ENCODE data around the gene RNF187.

The RNF187 gene

GRCh38 chr1:228487336-228488124 is at the start of gene RNF187:
Gene RNF187 (plus strand): TSS chr1:228487382.
- no peaks in the 10 kb centered on the region for H3K36me3 ChIP-seq (ENCODE audit: insufficient read depth)

DNA sequence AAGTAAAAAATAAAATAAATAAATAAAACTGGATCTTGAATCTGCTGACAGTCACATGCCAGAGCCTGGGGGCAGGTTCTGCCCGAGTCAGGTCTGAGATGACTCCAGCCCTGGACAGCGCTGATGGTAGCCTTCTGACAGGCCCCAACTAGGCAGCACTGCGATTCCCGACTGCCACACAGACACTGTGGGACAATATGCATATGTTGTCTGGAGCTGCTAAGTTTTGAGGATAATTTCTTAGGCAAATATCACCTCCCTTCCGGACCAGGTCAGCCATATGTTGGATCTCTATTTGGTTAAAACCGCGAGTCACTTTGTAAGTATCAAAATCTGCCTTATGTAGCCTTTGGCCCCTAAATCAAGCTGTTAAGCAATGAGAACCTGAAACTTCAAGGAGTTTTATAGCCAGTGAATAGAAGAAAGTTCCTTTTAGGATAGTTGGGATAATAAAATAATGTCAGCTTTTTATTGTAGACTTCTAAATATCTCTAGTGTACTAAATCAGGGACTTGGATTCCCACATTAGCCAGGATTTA is 49.7 kb upstream of the RNF187 start:
- Histone ChIP-seq H3K4me3 (IDR thresholded peaks at IDR 0.05; ENCODE audit: insufficient read depth, low read depth, low read length) (no peak overlapping the region), H2AFZ (ENCODE audit: low read depth) (no peak overlapping the region), H3K4me2 (no peak overlapping the region), H3K9ac (no peak overlapping the region), H3K36me3 (ENCODE audit: insufficient read depth) (no peaks in the 10 kb centered on the region), H3K4me1 (ENCODE audit: low read depth, poor library complexity, severe bottlenecking) (no peaks in the 10 kb centered on the region), H3K27ac (no peak overlapping the region), H3K27me3 (ENCODE audit: insufficient read depth, low read depth) (no peaks in the 10 kb centered on the region), H4K20me1 (ENCODE audit: insufficient read depth) (no peaks in the 10 kb centered on the region), H3K79me2 (ENCODE audit: insufficient read depth, low read depth) (no peaks in the 10 kb centered on the region)
- TF ChIP-seq, protein P1, sequence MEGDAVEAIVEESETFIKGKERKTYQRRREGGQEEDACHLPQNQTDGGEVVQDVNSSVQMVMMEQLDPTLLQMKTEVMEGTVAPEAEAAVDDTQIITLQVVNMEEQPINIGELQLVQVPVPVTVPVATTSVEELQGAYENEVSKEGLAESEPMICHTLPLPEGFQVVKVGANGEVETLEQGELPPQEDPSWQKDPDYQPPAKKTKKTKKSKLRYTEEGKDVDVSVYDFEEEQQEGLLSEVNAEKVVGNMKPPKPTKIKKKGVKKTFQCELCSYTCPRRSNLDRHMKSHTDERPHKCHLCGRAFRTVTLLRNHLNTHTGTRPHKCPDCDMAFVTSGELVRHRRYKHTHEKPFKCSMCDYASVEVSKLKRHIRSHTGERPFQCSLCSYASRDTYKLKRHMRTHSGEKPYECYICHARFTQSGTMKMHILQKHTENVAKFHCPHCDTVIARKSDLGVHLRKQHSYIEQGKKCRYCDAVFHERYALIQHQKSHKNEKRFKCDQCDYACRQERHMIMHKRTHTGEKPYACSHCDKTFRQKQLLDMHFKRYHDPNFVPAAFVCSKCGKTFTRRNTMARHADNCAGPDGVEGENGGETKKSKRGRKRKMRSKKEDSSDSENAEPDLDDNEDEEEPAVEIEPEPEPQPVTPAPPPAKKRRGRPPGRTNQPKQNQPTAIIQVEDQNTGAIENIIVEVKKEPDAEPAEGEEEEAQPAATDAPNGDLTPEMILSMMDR (conservative IDR thresholded peaks at IDR 0.05; ENCODE audit: low read depth, low read length): no peak

More at GRCh38 chr1:228487336-228488124, at the start of gene RNF187:
- H3K79me2 ChIP-seq (ENCODE audit: insufficient read depth, low read depth): peaks cover 25% of the 10 kb centered on the region; the same call in 1 of the 2 replicates
- H3K27me3 ChIP-seq (ENCODE audit: insufficient read depth, low read depth): no peaks in the 10 kb centered on the region
- peak within 1 kb of the TSS; percentile 90 for H3K27ac ChIP-seq
- H2AFZ ChIP-seq (ENCODE audit: low read depth): peak within 1 kb of the TSS; percentile 60
- H3K4me1 ChIP-seq (ENCODE audit: low read depth, poor library complexity, severe bottlenecking): peaks cover 41% of the 10 kb centered on the region
- peak within 1 kb of the TSS; percentile 100 for H3K4me2 ChIP-seq
- peak within 1 kb of the TSS; percentile 95 for H3K4me3 ChIP-seq (IDR thresholded peaks at IDR 0.05; ENCODE audit: insufficient read depth, low read depth, low read length)
- peak within 1 kb of the TSS; percentile 87 for H3K9ac ChIP-seq
- TF ChIP-seq, protein P1 (conservative IDR thresholded peaks at IDR 0.05; ENCODE audit: low read depth, low read length): no peak
- H4K20me1 ChIP-seq (ENCODE audit: insufficient read depth): no peaks in the 10 kb centered on the region

DNA sequence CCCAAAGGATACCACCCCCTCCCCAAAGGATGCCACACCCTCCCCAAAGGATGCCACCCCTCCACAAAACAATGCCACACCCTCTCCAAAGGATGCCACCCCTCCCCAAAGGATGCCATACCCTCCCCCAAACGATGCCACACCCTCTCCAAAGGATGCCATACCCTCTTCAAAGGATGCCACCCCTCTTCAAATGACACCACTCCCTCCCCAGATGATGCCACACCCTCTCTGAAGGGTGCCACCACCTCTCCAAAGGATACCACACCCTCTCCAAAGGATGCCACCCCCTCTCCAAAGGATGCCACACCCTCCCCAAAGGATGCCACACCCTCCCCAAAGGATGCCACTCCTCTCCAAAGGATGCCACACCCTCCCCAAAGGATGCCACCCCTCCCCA is 48.9 kb upstream of the RNF187 start:
- Histone ChIP-seq H3K27me3 (ENCODE audit: insufficient read depth, low read depth) (no peaks in the 10 kb centered on the region), H3K36me3 (ENCODE audit: insufficient read depth) (no peaks in the 10 kb centered on the region), H3K4me1 (ENCODE audit: low read depth, poor library complexity, severe bottlenecking) (no peaks in the 10 kb centered on the region), H3K4me2 (no peak overlapping the region), H3K27ac (no peak overlapping the region), H3K4me3 (IDR thresholded peaks at IDR 0.05; ENCODE audit: insufficient read depth, low read depth, low read length) (no peak overlapping the region), H4K20me1 (ENCODE audit: insufficient read depth) (no peaks in the 10 kb centered on the region), H3K9ac (no peak overlapping the region), H3K79me2 (ENCODE audit: insufficient read depth, low read depth) (no peaks in the 10 kb centered on the region), H2AFZ (ENCODE audit: low read depth) (no peak overlapping the region)
- TF ChIP-seq, protein P1 (conservative IDR thresholded peaks at IDR 0.05; ENCODE audit: low read depth, low read length): no peak

GRCh38 chr1:228440761-228441500 is 46.3 kb upstream of the RNF187 start:
- no peak overlapping the region for H3K9ac ChIP-seq

More at GRCh38 chr1:228440761-228441500, 46.3 kb upstream of the RNF187 start:
- Histone ChIP-seq H3K27me3 (ENCODE audit: insufficient read depth, low read depth) (no peaks in the 10 kb centered on the region), H3K36me3 (ENCODE audit: insufficient read depth) (no peaks in the 10 kb centered on the region), H3K4me3 (IDR thresholded peaks at IDR 0.05; ENCODE audit: insufficient read depth, low read depth, low read length) (no peak overlapping the region), H3K79me2 (ENCODE audit: insufficient read depth, low read depth) (no peaks in the 10 kb centered on the region), H3K4me2 (no peak overlapping the region), H3K27ac (no peak overlapping the region), H4K20me1 (ENCODE audit: insufficient read depth) (no peaks in the 10 kb centered on the region), H3K4me1 (ENCODE audit: low read depth, poor library complexity, severe bottlenecking) (no peaks in the 10 kb centered on the region), H2AFZ (ENCODE audit: low read depth) (no peak overlapping the region)
- TF ChIP-seq, protein P1 (conservative IDR thresholded peaks at IDR 0.05; ENCODE audit: low read depth, low read length): no peak

Data from KMS-11 (cell line).